NOMO-1 treated with dmso at 0.1 percent for 144 hours (cell line): Measurements from ENCODE around the gene TBL3.
"Not testable (repeated sequence)": the region's sequence is repeated elsewhere in the genome, so short reads cannot be mapped to it uniquely, and the experiment has no call there.

ENCODE experiments used
- DNase-seq: peaks from one replicate; lab custom pipeline; 2025; ENCODE audit not compliant: unreplicated experiment; lab: John Stamatoyannopoulos, UW

TBL3 gene

GRCh38 chr16:1971796-1972489 is at the start of gene TBL3:
TSS of gene TBL3 (plus strand) at chr16:1972053. CDS start at chr16:1972165, 112 bp downstream.
- peak; percentile 95 for DNase-seq

DNA sequence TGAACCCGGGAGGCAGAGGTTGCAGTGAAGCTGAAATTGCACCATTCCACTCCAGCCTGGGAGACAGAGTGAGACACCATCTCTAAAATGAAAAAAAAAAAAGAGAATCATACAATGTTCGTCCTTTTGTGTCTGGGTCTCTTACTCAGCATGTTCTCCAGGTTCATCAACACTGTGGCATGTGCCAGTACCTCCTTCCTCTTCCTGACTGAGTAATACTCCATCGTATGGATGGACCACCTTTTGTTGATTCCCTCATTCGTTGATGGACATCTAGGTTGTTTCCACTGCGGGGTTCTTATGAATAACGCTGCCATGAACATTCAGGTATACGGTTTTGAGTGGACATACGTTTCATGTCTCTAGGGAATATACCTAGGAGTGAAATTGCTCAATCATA is 49.5 kb upstream of the TBL3 start:
- DNase-seq, result no peak

- no peak for DNase-seq
Measured at GRCh38 chr16:1923299-1924034, 48.4 kb upstream of the TBL3 start.

- no peak for DNase-seq
Measured at GRCh38 chr16:1924095-1924494, 47.8 kb upstream of the TBL3 start.

DNA sequence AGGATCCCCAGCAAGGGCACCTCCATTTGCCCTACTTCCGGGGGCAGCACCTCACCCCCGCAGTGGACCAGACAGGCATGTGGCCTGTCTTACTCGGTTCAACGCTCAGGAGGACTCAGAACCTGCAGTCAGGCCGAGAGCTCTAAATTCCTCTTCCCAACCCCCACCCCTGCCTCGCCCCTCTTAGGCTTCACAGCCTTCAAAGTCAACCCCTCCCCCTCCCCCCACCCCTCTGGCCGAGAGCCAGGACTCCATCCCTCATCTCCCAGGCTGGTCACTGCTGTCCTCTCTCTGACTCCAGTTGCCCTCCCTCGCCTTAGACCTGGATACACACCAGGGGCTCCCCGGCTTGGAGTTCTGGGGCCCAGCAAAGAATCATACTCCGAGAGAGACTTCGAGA is 45.6 kb upstream of the TBL3 start:
- no peak for DNase-seq

- DNase-seq, result peak; percentile 23
Measured at GRCh38 chr16:1929105-1929504, 42.7 kb upstream of the TBL3 start.

DNA sequence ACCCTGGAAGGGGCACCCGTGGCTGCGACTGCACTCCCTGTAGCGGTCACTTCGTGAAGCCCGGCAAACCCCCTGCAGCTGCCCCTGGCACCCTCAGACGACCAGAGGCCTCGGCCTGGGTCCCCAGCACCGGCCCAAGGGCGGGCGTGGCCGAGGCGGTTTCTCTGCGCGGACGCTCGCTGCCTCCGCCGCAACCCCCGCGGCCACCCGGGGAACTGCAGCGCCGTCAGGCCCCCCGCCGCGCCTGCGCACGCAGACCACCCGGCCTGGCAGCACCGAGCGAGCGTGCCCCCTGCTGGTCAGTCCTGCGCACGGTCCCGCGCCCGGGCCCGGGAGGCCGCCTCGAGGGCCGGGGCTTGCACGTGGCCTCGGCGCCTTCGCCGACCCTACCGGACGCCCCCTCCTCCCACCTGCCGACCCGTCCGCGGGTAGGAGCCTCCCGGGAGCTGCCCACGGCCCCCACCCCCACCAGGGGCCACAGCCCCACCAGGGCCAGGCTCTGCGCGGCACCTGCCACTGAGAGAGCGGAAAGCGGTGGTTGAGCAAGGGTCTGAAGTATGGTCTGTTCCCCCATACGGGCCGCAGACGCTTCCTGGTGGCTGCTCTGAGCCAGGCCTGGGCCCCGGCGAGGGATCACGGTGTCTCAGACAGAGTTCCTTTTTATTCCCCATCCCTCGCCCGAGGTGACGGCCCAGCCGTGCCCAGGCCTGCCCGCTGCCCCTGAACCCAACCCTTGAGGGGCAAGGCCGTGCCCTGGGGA is 42.1 kb upstream of the TBL3 start:
- DNase-seq, result peak; percentile 79

DNA sequence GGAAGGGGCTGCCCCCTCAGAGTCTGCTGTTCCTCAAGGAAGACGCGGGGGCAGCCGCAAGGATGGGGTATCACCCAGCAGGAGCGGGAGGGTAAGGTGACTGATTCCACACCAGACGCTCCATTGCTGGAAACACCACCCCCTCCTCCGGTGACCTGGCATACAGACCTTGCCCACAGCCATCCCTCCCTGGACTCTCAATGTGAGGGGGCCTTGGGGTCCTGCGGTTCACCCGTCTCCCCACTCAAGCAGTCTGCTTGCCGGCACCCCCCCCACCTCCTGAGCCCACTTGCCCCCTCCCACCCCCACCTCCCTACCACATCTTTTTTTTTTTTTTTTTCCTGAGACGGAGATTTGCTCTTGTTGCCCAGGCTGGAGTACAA is 41.5 kb upstream of the TBL3 start:
- DNase-seq, result no peak

- DNase-seq, result no peak
Measured at GRCh38 chr16:1932050-1933028, 39.5 kb upstream of the TBL3 start.

DNA sequence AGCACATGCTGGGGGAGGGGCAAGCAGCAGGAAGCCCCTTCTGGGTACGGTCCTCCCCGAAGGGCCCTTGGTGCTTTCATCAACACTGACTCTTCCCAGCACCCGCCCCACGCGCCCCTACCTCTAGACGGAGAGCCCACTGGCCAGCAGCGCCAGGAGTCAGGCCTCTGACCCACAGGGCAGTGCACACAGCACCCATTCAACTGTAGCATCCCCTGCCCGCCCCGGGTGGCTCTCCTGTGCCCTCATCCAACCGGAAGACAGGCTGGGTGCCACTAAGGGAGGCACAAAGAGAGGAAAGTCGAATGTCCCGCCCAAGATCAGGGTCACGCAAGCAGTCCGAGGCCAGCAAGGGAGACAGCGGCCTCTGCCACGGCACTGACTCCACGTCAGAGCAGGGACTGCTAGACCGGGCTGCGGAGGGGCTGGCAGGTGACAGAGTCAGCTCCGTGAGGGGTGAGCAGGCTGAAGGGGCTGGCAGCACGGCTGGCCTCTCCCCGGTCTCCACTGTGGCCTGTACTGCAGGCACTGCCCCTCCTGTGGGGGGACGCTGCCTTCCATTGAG is 38.7 kb upstream of the TBL3 start:
- DNase-seq, result no peak

DNA sequence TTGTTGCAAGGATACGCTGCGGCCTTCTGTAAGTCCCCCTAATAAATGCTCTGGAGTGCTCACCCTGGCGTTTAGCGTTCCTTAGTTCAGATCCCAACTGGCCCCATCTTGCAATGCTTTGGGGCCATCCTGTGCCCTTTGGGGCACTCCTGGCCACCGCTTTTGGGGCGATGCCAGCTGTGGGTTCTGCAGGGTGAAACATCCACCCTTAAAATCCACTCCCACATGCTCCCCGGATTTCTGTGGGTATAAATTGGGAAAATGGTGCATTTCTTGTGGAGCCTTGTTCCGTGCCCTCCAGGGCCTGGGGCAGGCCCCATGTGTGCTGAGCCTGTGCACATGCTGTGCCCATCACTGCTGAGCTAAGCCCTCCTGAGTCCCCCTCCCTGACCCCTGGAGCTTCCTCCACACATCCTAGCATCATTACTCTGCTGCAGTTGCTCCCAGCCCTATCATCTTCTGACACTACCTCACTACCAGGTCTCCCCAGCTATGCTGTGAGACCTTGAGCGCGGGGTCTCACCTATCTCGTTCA is 34.8 kb upstream of the TBL3 start:
- no peak for DNase-seq

GRCh38 chr16:1938316-1938715 is 33.5 kb upstream of the TBL3 start:
- DNase-seq, result peak; percentile 89

GRCh38 chr16:1938910-1939309 is 32.9 kb upstream of the TBL3 start:
- DNase-seq, result no peak

DNA sequence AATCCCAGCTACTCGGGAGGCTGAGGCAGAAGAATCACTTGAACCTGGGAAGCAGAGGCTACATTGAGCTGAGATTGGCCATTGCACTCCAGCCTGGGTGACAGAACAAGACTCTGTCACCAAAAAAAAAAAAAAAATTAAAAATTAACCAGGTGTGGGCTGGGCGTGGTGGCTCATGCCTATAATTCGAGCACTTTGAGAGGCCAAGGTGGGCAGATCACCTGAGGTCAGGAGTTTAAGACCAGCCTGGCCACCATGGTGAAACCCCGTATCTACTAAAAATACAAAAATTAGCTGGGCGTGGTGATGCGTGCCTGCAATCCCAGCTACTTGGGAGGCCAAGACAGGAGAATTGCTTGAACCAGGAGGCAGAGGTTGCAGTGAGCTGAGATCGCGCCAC is 32.0 kb upstream of the TBL3 start:
- DNase-seq, result not testable (repeated sequence)

DNA sequence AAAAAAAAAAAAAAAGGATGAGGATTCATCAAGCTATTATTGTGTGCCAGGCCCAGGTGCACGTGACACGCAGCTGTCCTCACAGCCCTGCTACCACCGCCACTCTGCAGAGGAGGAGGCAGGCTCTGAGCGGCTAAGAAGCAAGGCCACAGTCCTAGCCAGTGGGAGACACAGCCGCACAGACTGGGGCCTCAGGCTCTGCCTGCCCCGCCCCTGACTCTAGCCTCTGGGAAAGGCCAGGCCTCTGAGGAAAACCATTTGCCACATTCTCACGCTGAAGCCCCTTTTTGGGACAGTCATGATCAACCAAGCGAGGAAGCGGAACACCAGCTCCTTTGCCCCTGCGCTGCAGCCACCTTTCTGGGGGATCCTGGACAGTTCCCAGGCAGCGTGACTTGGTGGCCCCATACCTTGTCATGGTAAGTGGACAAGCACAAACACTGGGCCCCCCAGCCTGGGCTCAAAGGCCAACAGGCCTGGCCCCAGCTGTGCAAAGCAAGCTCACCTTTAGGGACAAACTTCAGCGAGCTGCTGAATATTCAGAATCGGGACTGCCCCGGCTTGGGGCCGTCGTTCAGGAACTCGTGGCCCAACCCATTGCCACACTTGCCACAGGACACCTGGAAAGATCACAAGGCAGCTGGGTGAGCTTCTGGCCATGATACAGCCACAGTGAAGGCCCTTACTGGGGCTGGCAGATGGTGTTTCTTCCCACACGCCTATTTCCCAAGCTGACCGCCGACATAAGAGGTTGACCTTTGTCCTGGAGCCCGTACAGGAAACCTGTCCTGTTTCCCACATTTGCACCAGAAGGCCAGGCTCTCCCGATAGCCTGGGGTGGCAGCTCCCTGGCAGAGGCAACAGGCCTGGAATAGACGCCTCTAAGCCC is 31.3 kb upstream of the TBL3 start:
- no peak for DNase-seq

GRCh38 chr16:1941162-1942046 is 30.4 kb upstream of the TBL3 start:
- DNase-seq, result peak; percentile 36

- peak; percentile 55 for DNase-seq
Measured at GRCh38 chr16:1942047-1942809, 29.6 kb upstream of the TBL3 start.
